ENCODE data around the gene CTSO.
A peak's percentile ranks its signal among the peaks of the same experiment; 100 is the strongest.

CTSO gene

GRCh38 chr4:155887847-155888570 is 65.7 kb downstream of the CTSO start:
- H3K4me3 ChIP-seq = no peak overlapping the region
- in situ Hi-C loops (cut with MboI; ENCODE audit: low sequenced_read_pairs) = no loop called here
- DNase-seq (ENCODE audit: low spot score in 2 of 2) = no peak
- H3K9me3 ChIP-seq = peaks cover 3% of the 10 kb centered on the region; the same call in 1 of the 2 replicates
- no peaks in the 10 kb centered on the region for H3K36me3 ChIP-seq (replicated peaks)
- peaks cover 6% of the 10 kb centered on the region; the same call in 1 of the 2 replicates for H3K4me1 ChIP-seq
- no peaks in the 10 kb centered on the region for H3K27me3 ChIP-seq (ENCODE audit: low read depth)

GRCh38 chr4:155887045-155887444 is 66.6 kb downstream of the CTSO start:
- Histone ChIP-seq H3K27me3 (ENCODE audit: low read depth) (no peaks in the 10 kb centered on the region), H3K4me1 (peaks cover 6% of the 10 kb centered on the region; the same call in 1 of the 2 replicates), H3K4me3 (no peak overlapping the region), H3K36me3 (replicated peaks) (no peaks in the 10 kb centered on the region), H3K9me3 (peaks cover 3% of the 10 kb centered on the region; the same call in 1 of the 2 replicates)
- in situ Hi-C loops (cut with MboI; ENCODE audit: low sequenced_read_pairs) = no loop called here
- no peak for DNase-seq (ENCODE audit: low spot score in 2 of 2)

GRCh38 chr4:155885666-155886065 is 68.0 kb downstream of the CTSO start:
- in situ Hi-C loops (cut with MboI; ENCODE audit: low sequenced_read_pairs) = no loop called here

GRCh38 chr4:155883895-155884294 is 69.8 kb downstream of the CTSO start:
- peaks cover 6% of the 10 kb centered on the region; the same call in 1 of the 2 replicates for H3K4me1 ChIP-seq
- no peak overlapping the region for H3K4me3 ChIP-seq
- in situ Hi-C loops (cut with MboI; ENCODE audit: low sequenced_read_pairs) = no loop called here
- peaks cover 3% of the 10 kb centered on the region; the same call in 1 of the 2 replicates for H3K9me3 ChIP-seq
- no peaks in the 10 kb centered on the region for H3K27me3 ChIP-seq (ENCODE audit: low read depth)
- DNase-seq (ENCODE audit: low spot score in 2 of 2) = no peak
- no peaks in the 10 kb centered on the region for H3K36me3 ChIP-seq (replicated peaks)

More at GRCh38 chr4:155885666-155886065, 68.0 kb downstream of the CTSO start:
- no peaks in the 10 kb centered on the region for H3K36me3 ChIP-seq (replicated peaks)
- peaks cover 3% of the 10 kb centered on the region; the same call in 1 of the 2 replicates for H3K9me3 ChIP-seq
- H3K27me3 ChIP-seq (ENCODE audit: low read depth) = no peaks in the 10 kb centered on the region
- peak; percentile 56 to 77 for DNase-seq (ENCODE audit: low spot score in 2 of 2)
- H3K4me1 ChIP-seq = peaks cover 6% of the 10 kb centered on the region; the same call in 1 of the 2 replicates
- no peak overlapping the region for H3K4me3 ChIP-seq

GRCh38 chr4:155881555-155881954 is 72.1 kb downstream of the CTSO start:
- in situ Hi-C loops (cut with MboI; ENCODE audit: low sequenced_read_pairs) = no loop called here
- H3K9me3 ChIP-seq = no peaks in the 10 kb centered on the region
- no peaks in the 10 kb centered on the region for H3K36me3 ChIP-seq (replicated peaks)
- no peaks in the 10 kb centered on the region for H3K27me3 ChIP-seq (ENCODE audit: low read depth)
- no peak overlapping the region for H3K4me3 ChIP-seq
- no peak for DNase-seq (ENCODE audit: low spot score in 2 of 2)
- H3K4me1 ChIP-seq = peaks cover 7% of the 10 kb centered on the region

GRCh38 chr4:155879767-155880166 is 73.9 kb downstream of the CTSO start:
- Histone ChIP-seq H3K36me3 (replicated peaks) (no peaks in the 10 kb centered on the region), H3K27me3 (ENCODE audit: low read depth) (no peaks in the 10 kb centered on the region), H3K9me3 (no peaks in the 10 kb centered on the region), H3K4me1 (peaks cover 16% of the 10 kb centered on the region), H3K4me3 (no peak overlapping the region)
- DNase-seq (ENCODE audit: low spot score in 2 of 2) = no peak
- in situ Hi-C loops (cut with MboI; ENCODE audit: low sequenced_read_pairs) = no loop called here

- Histone ChIP-seq H3K4me1 (peaks cover 16% of the 10 kb centered on the region), H3K9me3 (no peaks in the 10 kb centered on the region), H3K27me3 (ENCODE audit: low read depth) (no peaks in the 10 kb centered on the region), H3K36me3 (replicated peaks) (no peaks in the 10 kb centered on the region), H3K4me3 (no peak overlapping the region)
- no peak for DNase-seq (ENCODE audit: low spot score in 2 of 2)
- in situ Hi-C loops (cut with MboI; ENCODE audit: low sequenced_read_pairs) = no loop called here
These were observed 75.1 kb downstream of the CTSO start for GRCh38 chr4:155878611-155879010.

GRCh38 chr4:155877971-155878370 is 75.7 kb downstream of the CTSO start:
- no peaks in the 10 kb centered on the region for H3K27me3 ChIP-seq (ENCODE audit: low read depth)
- peaks cover 16% of the 10 kb centered on the region for H3K4me1 ChIP-seq
- H3K4me3 ChIP-seq = no peak overlapping the region
- no peaks in the 10 kb centered on the region for H3K36me3 ChIP-seq (replicated peaks)
- no peaks in the 10 kb centered on the region for H3K9me3 ChIP-seq
- in situ Hi-C loops (cut with MboI; ENCODE audit: low sequenced_read_pairs) = no loop called here
- DNase-seq (ENCODE audit: low spot score in 2 of 2) = peak in 1 of 2 experiments; percentile 34

- Histone ChIP-seq H3K9me3 (no peaks in the 10 kb centered on the region), H3K4me1 (peaks cover 16% of the 10 kb centered on the region)
- in situ Hi-C loops (cut with MboI; ENCODE audit: low sequenced_read_pairs) = no loop called here
These were observed 77.8 kb downstream of the CTSO start for GRCh38 chr4:155875878-155876277.

More at GRCh38 chr4:155875878-155876277, 77.8 kb downstream of the CTSO start:
- peak in 1 of 2 experiments; percentile 41 for DNase-seq (ENCODE audit: low spot score in 2 of 2)
- no peaks in the 10 kb centered on the region for H3K27me3 ChIP-seq (ENCODE audit: low read depth)
- H3K4me3 ChIP-seq = no peak overlapping the region
- H3K36me3 ChIP-seq (replicated peaks) = no peaks in the 10 kb centered on the region
